Subcutaneous abdominal adipose tissue (tissue), 5 donors: ENCODE results near the gene UCP3.
"Not testable (repeated sequence)": the region's sequence is repeated elsewhere in the genome, so short reads cannot be mapped to it uniquely, and the experiment has no call there.

ENCODE experiments used
- H3K27ac ChIP-seq: one replicate; pipeline ENCODE4 v1.7.0; 2013; ENCODE audit warnings: low read depth, mild to moderate bottlenecking, inconsistent platforms, low read length, moderate library complexity
- H3K27me3 ChIP-seq, 5 donors: one replicate each; pipeline ENCODE4 v1.7.0; 2013; ENCODE audit warnings: low read length in 5 of 5, inconsistent platforms in 1 of 5; ENCODE audit not compliant: control insufficient read depth in 5 of 5, insufficient read depth in 4 of 5
- H3K36me3 ChIP-seq, 5 donors: one replicate each; pipeline ENCODE4 v1.7.0; 2013; ENCODE audit warnings: low read length in 5 of 5; ENCODE audit not compliant: control insufficient read depth in 5 of 5, insufficient read depth in 5 of 5
- H3K4me1 ChIP-seq, 5 donors: one replicate each; pipeline ENCODE4 v1.7.0; 2013; ENCODE audit warnings: low read length in 5 of 5, mild to moderate bottlenecking in 3 of 5, moderate library complexity in 1 of 5; ENCODE audit not compliant: control insufficient read depth in 5 of 5, insufficient read depth in 5 of 5
- H3K4me3 ChIP-seq, 5 donors: one replicate each; pipeline ENCODE4 v1.7.0; 2013; ENCODE audit warnings: low read length in 5 of 5, low read depth in 1 of 5
- H3K9ac ChIP-seq, 5 donors: one replicate each; pipeline ENCODE4 v1.7.0; 2013; ENCODE audit warnings: low read length in 5 of 5, mild to moderate bottlenecking in 4 of 5, moderate library complexity in 3 of 5
- H3K9me3 ChIP-seq, 5 donors: one replicate each; pipeline ENCODE4 v1.7.0; 2013; ENCODE audit warnings: low read length in 5 of 5; ENCODE audit not compliant: control insufficient read depth in 5 of 5
- donor health status: healthy.
- donor health status: healthy.
- donor health status: healthy.
- donor health status: healthy.
- donor health status: healthy.

The UCP3 gene

DNA sequence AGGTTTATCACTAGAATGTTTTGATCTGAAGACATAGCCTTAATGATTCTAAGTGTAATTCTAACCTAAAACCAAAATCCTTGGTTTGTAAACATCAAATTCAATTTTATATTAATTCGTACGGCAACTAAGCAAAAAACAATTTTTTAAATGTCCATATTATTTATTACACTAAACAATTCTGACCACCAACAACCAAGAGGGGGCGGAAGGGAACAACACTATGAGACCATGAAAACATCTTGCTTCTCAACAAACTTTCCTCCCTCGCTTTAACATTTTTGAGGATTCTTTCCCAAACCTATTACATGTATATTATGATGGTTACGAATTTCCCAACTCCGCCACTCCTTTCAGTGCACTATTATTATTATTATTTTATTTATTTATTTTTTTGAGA is 19.7 kb downstream of the UCP3 start:
- Histone ChIP-seq H3K4me3 (no peak overlapping the region), H3K36me3 (no peaks in the 10 kb centered on the region), H3K4me1 (peaks cover 0 to 3% (median under 1%) of the 10 kb centered on the region in 5 donors), H3K27ac (no peak overlapping the region), H3K9me3 (no peaks in the 10 kb centered on the region), H3K27me3 (no peaks in the 10 kb centered on the region), H3K9ac (no peak overlapping the region)

- H3K27ac ChIP-seq: no peak overlapping the region
- no peaks in the 10 kb centered on the region for H3K9me3 ChIP-seq
- H3K27me3 ChIP-seq: no peaks in the 10 kb centered on the region
- H3K4me3 ChIP-seq: no peak overlapping the region
- no peaks in the 10 kb centered on the region for H3K36me3 ChIP-seq
- peaks cover 3 to 12% (median 10%) of the 10 kb centered on the region in 5 donors for H3K4me1 ChIP-seq
- no peak overlapping the region for H3K9ac ChIP-seq
Observed at GRCh38 chr11:73988227-73988626, 20.7 kb downstream of the UCP3 start.

GRCh38 chr11:73985661-73986060 is 23.2 kb downstream of the UCP3 start:
- H3K9me3 ChIP-seq, H3K36me3 ChIP-seq, H3K9ac ChIP-seq, H3K27me3 ChIP-seq, H3K27ac ChIP-seq, H3K4me3 ChIP-seq: not testable (repeated sequence)
- peaks cover 3 to 34% (median 31%) of the 10 kb centered on the region in 5 donors for H3K4me1 ChIP-seq

GRCh38 chr11:73983741-73984538 is 24.9 kb downstream of the UCP3 start:
- H3K27ac ChIP-seq: peak overlapping the region; percentile 82
- peak overlapping the region; percentile 38 to 81 (median 74) for H3K9ac ChIP-seq
- peaks cover 0 to 13% (median 9%) of the 10 kb centered on the region in 5 donors for H3K36me3 ChIP-seq
- peaks cover 3 to 50% (median 34%) of the 10 kb centered on the region in 5 donors for H3K4me1 ChIP-seq
- peak overlapping the region; percentile 66 to 92 (median 88) for H3K4me3 ChIP-seq
- no peaks in the 10 kb centered on the region for H3K27me3 ChIP-seq
- H3K9me3 ChIP-seq: no peaks in the 10 kb centered on the region

DNA sequence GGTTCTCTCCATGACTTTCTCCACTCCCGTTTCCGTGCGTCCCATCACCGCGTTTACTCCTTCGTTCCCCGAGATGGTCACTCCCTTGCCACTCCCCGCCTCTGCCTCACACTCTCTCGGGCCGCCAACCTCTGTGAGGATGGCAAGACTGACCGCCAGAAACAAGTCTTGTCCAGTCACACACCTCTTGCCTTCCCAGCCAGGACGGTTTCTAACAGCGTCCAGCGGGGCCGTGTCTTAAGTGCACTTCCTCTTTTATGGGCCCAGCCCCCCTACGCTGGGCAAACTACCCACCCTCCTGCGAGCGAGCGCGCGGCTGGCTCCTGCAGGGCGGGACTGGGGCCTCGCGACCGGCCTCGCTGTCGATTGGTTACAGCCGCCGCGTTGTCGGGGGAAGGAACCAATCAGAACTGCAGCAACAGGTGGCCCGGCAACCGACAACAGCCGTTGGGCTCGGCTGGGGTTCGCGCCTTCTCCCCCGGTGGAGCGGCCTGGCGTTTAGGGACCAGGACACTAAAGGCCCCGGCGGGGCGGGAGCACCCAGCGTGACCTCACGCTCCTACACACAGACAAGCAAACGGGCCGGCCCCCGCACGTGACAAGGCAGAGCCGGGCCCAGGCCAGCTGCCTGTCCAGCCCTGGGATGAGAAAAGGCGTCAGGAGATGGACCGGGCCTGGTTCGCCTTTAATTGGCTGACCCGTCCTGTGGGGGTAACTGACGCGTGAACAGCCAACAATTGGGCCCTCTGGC is 25.7 kb downstream of the UCP3 start:
- Histone ChIP-seq H3K36me3 (peaks cover 0 to 21% (median 17%) of the 10 kb centered on the region in 5 donors), H3K27ac (peak overlapping the region; percentile 82), H3K4me1 (peaks cover 3 to 57% (median 40%) of the 10 kb centered on the region in 5 donors), H3K9me3 (no peaks in the 10 kb centered on the region), H3K4me3 (peak overlapping the region; percentile 75 to 98 (median 89)), H3K9ac (peak overlapping the region; percentile 38 to 81 (median 75)), H3K27me3 (no peaks in the 10 kb centered on the region)

DNA sequence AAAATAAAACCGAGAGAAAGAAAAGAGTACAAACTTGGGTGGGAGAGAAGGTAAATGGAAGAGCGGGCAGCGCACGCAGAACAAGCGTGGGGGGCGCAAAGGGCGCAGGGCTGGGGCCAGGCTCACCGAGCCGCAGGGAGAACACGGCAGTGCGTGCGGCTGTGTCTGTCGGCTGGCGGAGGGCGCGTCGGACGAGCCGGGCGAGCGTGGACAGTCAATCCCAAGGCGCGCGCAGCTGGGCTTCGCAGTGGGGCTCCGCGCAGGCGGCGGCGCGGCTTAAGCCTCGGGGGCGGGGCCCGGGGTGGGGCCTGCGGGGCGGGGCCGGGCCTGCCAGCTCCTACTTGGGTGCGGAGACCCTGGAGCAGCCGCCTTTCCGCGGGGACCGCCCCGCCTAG is 26.3 kb downstream of the UCP3 start, which contains the start of gene UCP2:
UCP2 (minus strand) TSS at position 249 of the 395 bp plus-strand sequence. CDS start 4,465 bp downstream, outside the sequence.
- H3K36me3 ChIP-seq: peaks cover 0 to 26% (median 22%) of the 10 kb centered on the region in 5 donors
- H3K27ac ChIP-seq: peak within 1 kb of the TSS; percentile 82
- peak within 1 kb of the TSS; percentile 38 to 82 (median 79) for H3K9ac ChIP-seq
- peak within 1 kb of the TSS; percentile 75 to 98 (median 89) for H3K4me3 ChIP-seq
- H3K9me3 ChIP-seq: no peaks in the 10 kb centered on the region
- peaks cover 3 to 63% (median 46%) of the 10 kb centered on the region in 5 donors for H3K4me1 ChIP-seq
- no peaks in the 10 kb centered on the region for H3K27me3 ChIP-seq

DNA sequence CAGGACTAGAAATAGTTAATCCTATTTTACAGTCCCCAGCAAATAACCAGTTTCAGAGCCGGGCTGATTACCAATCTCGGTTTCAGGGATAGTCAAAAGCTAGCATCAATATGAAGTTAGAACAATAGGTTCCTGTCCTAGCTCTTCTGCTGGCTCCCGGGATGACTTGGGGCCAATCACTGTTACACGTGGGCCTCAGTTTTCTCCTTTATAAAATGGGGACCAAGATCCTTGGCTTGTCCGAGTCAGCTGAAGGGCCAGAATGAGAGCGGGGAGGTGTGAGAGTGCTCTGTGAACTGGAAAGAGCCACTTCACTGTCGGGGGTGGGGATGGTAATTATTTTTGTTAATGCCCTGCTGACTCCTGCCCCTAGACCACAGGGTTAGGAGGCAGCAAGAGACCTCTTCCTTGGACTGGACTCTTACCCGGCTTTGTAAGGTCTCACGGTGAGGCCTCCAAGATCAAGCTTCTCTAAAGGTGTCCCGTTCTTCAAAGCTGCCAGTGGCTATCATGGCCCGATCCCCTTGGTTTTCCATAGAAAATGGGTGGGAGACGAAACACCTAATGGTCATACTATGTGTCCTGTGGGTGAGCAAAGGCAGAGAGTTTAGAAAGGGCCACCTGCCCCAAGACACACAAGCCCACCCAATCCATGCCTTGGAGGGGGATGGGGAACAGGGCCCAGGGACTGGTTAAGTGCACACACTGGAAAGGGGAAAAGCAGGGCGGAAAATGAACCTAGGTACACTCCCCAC is 27.7 kb downstream of the UCP3 start:
- peaks cover 0 to 37% (median 35%) of the 10 kb centered on the region in 5 donors for H3K36me3 ChIP-seq
- H3K9ac ChIP-seq: peak overlapping the region in 4 of 5 donors; percentile 70 to 82 (median 75)
- H3K9me3 ChIP-seq: no peaks in the 10 kb centered on the region
- H3K27me3 ChIP-seq: no peaks in the 10 kb centered on the region
- H3K4me1 ChIP-seq: peaks cover 3 to 77% (median 54%) of the 10 kb centered on the region in 5 donors
- peak overlapping the region; percentile 72 to 92 (median 88) for H3K4me3 ChIP-seq
- peak overlapping the region; percentile 76 for H3K27ac ChIP-seq

DNA sequence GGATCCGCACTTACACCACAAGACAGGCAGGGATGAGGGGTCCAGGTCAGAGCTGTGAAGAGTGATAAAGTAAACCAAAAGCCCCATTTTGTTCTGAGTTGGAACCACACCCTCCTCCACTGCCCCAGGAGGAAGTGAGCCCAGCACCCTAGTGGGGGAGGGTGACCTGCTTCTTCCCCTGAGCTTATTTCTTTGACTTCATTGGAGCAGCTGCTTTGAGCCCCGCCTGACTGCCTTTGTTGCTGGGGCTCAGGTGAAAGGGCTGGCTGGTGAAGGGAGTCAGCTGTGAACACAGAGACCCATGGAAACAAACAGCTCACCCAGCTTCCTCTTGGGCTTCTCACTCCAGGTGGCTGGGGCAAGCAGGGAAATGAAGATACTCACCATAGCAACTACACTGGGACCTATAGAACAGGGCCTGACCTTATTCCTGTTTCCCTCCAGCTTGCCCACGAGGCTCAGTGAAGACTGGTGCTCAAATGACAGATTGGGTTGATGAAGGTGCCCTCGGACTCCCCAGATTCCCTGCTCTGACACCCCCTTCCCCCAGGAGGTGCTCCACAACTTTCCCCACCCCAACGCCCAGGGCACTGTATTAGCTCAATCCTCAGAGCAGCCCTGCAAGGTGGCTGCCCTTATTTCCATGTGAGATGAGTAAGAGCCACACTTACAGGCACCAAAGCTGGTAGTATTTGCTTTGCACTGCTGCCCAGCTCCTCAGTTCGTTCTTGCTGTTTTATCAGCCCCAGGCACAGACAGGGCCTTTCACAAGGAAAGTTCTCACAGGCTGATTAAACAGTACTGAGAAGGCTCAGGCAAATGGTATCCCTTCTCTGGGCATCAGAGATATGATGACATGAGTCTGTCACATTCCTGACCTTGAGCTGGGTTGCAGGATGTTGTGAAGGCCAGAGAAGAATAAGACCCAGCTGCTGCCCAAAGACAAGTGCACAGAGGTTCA is 28.6 kb downstream of the UCP3 start:
- H3K9ac ChIP-seq: peak overlapping the region in 1 of 5 donors; percentile 31
- no peaks in the 10 kb centered on the region for H3K9me3 ChIP-seq
- H3K4me1 ChIP-seq: peaks cover 3 to 81% (median 54%) of the 10 kb centered on the region in 5 donors
- no peak overlapping the region for H3K27ac ChIP-seq
- H3K4me3 ChIP-seq: peak overlapping the region; percentile 72 to 92 (median 88)
- H3K36me3 ChIP-seq: peaks cover 0 to 46% (median 40%) of the 10 kb centered on the region in 5 donors
- no peaks in the 10 kb centered on the region for H3K27me3 ChIP-seq
